Activated naive CD8-positive, alpha-beta T cell treated with anti-CD3 and anti-CD28 coated beads, Interleukin-2, amount 10 ng/mL, durations not matched to agents 7 days and 5 days (primary cell): Measurements from ENCODE around the gene OR11H12. TPM values are rescaled to one million over a fixed set of nuclear protein-coding genes. Genes with fewer than 3 reads are reported as not detected.
"Not testable (repeated sequence)": the region's sequence is repeated elsewhere in the genome, so short reads cannot be mapped to it uniquely, and the experiment has no call there.

Experiments used
- ATAC-seq: fragments of 150-1000 bp; cut with Tn5 transposase; one replicate; pipeline ENCODE4 v1.10.0; 2021; ENCODE audit warnings: low read depth, moderate library complexity
- POLR2A ChIA-PET: fragments of 350-600 bp; sonication (Branson Sonifier 250); formaldehyde crosslinking; loops from one replicate; lab custom pipeline; 2021; ENCODE audit warnings: antibody characterized with exemption; lab: Charles Lee
- DNase-seq: peaks from one replicate; pipeline ENCODE4 v3.0.0; 2021
- H3K27ac Mint-ChIP-seq: one replicate; pipeline ENCODE4 v1.8.0; 2022; ENCODE audit warnings: mild to moderate bottlenecking, mixed read lengths
- H3K27me3 Mint-ChIP-seq: one replicate; pipeline ENCODE4 v1.8.0; 2022; ENCODE audit warnings: mild to moderate bottlenecking, moderate library complexity, mixed read lengths
- H3K36me3 Mint-ChIP-seq: one replicate; pipeline ENCODE4 v1.8.0; 2021; ENCODE audit warnings: mild to moderate bottlenecking, mixed read lengths
- H3K4me1 Mint-ChIP-seq: one replicate; pipeline ENCODE4 v1.8.0; 2021; ENCODE audit warnings: mixed read lengths
- H3K4me3 Mint-ChIP-seq: one replicate; pipeline ENCODE4 v1.8.0; 2022; ENCODE audit warnings: mild to moderate bottlenecking, moderate library complexity, mixed read lengths
- H3K9me3 Mint-ChIP-seq: one replicate; pipeline ENCODE4 v1.8.0; 2021; ENCODE audit warnings: mixed read lengths
- total RNA-seq, 2 experiments: library from RNA; stranded (reverse); gene quantifications; one replicate each; pipeline ENCODE4 v1.2.3, GENCODE V29; 2021

The OR11H12 gene
- not detected for total RNA-seq

DNA sequence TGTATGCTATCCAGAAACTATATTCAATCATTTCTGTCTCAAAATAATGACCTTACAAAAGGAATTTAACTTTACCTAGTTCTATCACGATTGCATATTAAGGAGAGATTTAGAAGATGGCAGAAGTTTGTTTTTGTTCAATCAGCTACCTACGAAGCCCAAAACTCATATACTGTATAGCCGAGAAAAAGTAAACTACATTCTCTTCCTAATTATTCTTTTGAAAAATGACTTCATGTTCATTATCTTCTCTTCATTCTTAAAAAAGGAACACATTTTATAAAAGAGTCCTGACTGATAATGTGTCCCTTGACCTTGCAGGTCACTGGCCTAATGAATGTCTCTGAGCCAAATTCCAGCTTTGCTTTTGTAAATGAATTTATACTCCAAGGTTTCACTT, at the start of gene OR11H12:
Gene OR11H12 (plus strand): TSS at position 301 of the 400 bp plus-strand sequence. CDS start 0 bp downstream, at position 301.
- H3K27ac Mint-ChIP-seq, DNase-seq, ATAC-seq, H3K4me1 Mint-ChIP-seq, POLR2A ChIA-PET, H3K9me3 Mint-ChIP-seq, H3K27me3 Mint-ChIP-seq, H3K4me3 Mint-ChIP-seq, H3K36me3 Mint-ChIP-seq: not testable (repeated sequence)

DNA sequence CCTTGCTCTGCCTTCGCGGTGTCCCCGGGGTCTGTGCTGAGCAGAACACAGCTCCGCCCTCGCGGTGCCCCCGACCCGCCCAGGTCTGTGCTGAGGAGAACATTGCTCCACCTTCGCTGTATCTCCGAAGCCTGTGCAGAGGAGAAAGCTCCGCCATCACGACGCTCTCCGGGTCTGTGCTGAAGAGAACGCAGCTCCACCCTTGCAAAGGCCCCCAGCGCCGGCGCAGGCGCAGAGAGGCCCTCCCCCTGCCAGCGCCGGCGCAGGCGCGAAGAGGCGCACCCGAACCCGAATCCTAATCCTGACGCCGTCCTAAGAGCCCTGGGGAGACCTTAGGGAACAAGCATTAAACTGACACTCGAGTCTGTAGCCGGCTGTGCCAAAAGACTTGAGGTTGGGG, 18.0 kb upstream of the OR11H12 start:
- H3K27me3 Mint-ChIP-seq, H3K9me3 Mint-ChIP-seq, DNase-seq, H3K4me1 Mint-ChIP-seq, H3K27ac Mint-ChIP-seq, POLR2A ChIA-PET, H3K36me3 Mint-ChIP-seq, H3K4me3 Mint-ChIP-seq, ATAC-seq: not testable (repeated sequence)

DNA sequence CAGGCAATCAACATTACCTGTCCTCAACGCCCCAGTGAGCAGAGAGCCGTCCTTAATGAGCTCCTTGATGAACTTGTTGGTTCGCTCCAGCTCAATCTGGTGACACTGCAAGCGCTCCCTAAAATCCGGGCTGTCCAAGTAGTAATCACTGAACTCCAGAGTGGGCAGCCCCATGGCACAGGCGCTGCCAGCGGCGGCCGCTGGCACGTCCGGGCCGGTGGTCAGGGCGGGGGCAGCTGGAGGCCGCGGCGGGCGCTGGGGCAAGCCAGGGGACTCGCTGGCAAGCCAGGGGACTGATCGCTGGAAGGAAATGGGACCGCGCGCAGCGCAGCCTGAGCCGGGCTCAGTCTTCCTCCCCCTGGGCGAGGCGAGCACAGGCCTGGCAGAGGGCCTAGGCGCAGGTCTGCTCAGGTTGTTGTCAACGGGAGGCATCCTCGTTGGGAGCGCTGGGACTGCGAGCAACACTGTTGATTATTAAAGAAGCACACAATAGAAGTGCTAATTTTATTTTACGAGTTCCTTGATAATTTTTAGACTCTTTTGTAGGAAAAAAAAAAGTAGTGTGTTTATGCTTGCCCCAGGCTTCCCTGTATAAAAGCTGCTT, 25.8 kb downstream of the OR11H12 start:
- ATAC-seq, DNase-seq, H3K4me3 Mint-ChIP-seq, H3K27me3 Mint-ChIP-seq, H3K4me1 Mint-ChIP-seq, H3K27ac Mint-ChIP-seq, POLR2A ChIA-PET, H3K36me3 Mint-ChIP-seq, H3K9me3 Mint-ChIP-seq: not testable (repeated sequence)

DNA sequence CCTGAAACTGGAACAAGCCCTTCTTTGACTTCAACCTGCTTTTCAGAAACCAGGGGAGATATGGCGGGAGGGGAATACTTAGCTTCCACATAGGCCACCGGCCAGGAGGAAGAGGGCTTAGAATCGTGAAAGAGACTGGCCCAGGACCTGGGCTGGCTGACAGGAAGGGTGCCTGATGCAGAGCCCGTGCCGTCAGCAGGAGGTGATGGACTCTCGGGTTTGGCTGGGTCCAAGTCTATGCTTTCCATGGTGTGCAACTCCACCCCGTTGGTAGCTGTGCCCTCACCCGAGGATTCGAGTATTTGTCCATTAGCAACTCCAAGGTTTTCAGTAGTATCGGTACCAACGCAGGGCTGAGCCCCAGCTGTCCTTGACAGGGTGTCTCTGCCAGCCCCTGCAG, 35.1 kb downstream of the OR11H12 start:
- H3K36me3 Mint-ChIP-seq, DNase-seq, POLR2A ChIA-PET, H3K9me3 Mint-ChIP-seq, H3K27ac Mint-ChIP-seq, H3K4me1 Mint-ChIP-seq, ATAC-seq, H3K4me3 Mint-ChIP-seq, H3K27me3 Mint-ChIP-seq: not testable (repeated sequence)

GRCh38 chr14:18638032-18638431, 37.1 kb downstream of the OR11H12 start:
- DNase-seq, H3K36me3 Mint-ChIP-seq, H3K27me3 Mint-ChIP-seq, H3K27ac Mint-ChIP-seq, ATAC-seq, H3K4me3 Mint-ChIP-seq, POLR2A ChIA-PET, H3K9me3 Mint-ChIP-seq, H3K4me1 Mint-ChIP-seq: not testable (repeated sequence)

DNA sequence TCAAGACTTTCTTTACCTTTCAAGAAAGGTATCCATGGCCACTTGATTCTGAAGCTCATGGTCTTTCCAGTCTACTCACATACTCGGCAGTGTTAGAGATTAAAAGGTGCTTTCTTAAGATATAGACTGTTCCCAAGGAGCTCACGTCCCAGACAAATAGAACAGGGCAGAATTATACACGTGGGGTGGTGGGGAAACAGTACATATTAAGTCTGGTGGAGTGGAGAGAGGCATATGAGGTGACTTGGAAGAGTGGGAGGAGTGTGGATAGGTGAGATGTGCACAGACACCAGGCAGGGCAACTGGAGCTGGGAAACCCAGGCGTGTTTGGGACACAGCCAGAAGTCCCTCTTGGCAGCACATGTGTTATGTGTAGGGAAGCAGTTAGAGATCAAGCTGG, 37.9 kb downstream of the OR11H12 start:
- H3K9me3 Mint-ChIP-seq, DNase-seq, ATAC-seq, H3K27ac Mint-ChIP-seq, H3K36me3 Mint-ChIP-seq, H3K4me3 Mint-ChIP-seq, H3K27me3 Mint-ChIP-seq, H3K4me1 Mint-ChIP-seq, POLR2A ChIA-PET: not testable (repeated sequence)

DNA sequence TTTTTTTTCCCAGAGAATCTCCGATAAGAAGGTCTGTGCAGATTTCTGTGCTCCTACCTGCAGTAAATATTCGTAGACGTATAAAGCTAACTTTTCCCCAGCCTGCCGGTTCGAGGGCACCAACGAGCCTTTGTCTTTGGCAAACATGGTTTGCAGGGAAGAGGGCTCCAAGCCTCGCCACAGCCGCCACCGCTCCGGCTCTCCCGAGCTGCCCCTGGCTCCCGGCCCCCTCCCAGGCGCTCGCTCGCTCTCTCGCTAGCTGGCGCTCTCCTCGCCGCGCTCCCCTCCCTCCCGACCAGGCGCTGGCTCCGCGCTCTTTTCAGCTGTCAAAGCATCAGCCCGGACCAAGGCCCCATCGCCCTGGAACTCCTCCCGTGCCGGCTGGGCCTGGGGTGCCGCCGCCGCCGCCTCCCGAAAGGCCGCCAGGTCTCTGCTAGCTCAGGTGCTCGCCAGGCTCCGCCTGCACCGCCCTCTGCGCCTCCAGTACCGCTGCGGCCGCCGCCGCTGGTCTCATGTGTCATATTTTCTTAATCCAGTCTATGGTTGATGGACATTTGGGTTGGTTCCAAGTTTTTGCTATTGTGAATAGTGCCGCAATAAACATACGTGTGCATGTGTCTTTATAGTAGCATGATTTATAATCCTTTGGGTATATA, 45.3 kb downstream of the OR11H12 start:
- H3K36me3 Mint-ChIP-seq, DNase-seq, H3K4me3 Mint-ChIP-seq, H3K27ac Mint-ChIP-seq, POLR2A ChIA-PET, H3K9me3 Mint-ChIP-seq, H3K4me1 Mint-ChIP-seq, H3K27me3 Mint-ChIP-seq, ATAC-seq: not testable (repeated sequence)
